Fibroblast of skin of left quadriceps (primary cell): ENCODE results near the gene SLC27A2.
A peak's percentile ranks its signal among the peaks of the same experiment; 100 is the strongest.

Experiments
- DNase-seq, 2 experiments: peaks; one replicate each; pipeline ENCODE4 v3.0.0-alpha.2; 2013; ENCODE audit warnings: low read depth in 2 of 2

The SLC27A2 gene

GRCh38 chr15:50190723-50191122 is 8.7 kb downstream of the SLC27A2 start:
- no peak for DNase-seq

- DNase-seq, result no peak
These were observed 10.2 kb downstream of the SLC27A2 start for GRCh38 chr15:50192164-50192563.

GRCh38 chr15:50192926-50193620 is 11.1 kb downstream of the SLC27A2 start:
- DNase-seq, result no peak

GRCh38 chr15:50202003-50202402 is 20.0 kb downstream of the SLC27A2 start:
- no peak for DNase-seq

DNA sequence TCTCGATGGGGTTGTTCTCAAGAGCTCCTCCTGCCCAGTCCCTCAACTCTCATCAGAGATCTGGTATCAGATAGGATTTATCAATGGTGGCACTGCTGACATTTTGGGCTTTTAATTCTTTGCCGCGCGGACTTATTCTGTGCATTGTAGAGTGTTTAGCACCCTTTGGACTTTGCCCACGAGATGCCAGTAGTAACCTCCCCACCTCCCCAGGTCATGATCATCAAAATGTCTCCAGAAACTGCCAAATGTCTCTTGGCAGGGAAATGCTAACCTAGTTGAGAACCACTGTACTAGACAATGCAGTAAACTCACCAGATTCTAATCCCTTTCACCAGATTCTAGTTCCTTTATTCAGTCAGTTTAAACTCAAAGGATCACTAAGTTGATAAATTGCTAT is 24.0 kb downstream of the SLC27A2 start:
- no peak for DNase-seq

DNA sequence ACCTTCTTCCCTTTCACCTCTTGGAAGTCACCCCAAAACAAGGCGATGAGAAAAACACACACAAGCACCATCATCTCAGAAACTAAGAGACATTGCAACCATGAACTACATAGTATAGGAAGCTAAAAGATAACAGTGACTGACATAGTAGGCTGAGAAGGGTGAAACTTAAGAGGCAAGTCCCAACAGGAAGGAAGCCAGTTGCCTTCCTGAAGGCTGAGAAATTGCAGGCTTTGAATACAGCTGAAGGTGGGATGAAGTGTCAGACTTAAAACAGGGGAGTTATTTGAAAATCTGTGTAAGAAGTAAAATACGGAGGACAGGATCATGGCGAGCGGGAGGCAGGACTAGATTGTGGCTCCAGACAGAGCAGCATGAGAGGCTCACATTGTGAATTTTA is 27.8 kb downstream of the SLC27A2 start:
- DNase-seq, result no peak

DNA sequence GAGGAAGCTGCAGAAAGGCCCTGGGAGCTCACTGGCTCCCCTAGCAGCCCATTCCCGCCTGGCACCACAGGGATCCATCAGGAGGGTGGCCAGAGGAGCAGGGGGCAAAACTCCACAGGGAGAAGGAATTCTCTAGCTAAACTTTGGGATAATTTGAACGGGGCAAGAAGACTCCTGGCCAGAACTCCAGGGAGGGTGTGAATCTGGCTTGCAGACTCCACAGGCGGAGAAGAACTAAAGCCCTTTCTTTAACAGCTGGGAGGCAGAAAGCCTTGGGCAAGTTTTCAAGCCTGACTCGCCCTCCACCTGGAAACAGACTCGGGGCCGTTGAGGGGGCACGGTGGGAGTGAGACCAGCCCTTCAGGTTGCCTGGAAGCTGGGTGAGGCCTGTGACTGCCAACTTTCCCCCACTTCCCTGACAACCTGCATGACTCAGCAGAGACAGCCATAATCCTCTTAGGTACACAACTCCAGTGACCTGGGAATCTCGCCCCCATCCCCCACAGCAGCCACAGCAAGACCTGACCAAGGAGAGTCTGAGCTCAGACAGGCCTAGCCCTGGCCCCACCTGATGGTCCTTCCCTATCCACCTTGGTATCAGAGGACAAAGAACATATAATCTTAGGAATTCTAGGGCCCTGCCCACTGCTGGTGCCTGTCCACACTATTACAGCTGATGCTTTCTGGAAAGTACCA is 28.6 kb downstream of the SLC27A2 start:
- no peak for DNase-seq

DNA sequence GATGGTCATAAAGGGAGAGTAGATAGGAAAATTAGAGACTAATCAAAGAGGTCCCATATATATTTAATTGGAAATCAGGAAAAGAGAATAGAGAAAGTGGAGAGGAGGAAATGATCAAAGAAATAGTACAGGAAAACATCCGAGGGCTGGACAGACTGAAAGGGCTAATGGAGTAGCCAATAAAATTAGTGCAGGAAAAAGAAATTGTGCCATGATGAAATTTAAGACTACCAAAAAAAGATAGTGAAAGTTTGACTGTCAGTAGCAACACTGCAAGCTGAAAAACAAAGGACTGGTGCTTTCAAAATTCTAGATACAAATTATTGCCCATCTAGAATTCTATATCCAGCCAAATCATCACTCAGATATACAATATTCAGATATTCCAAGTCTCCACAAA is 36.3 kb downstream of the SLC27A2 start:
- no peak for DNase-seq

DNA sequence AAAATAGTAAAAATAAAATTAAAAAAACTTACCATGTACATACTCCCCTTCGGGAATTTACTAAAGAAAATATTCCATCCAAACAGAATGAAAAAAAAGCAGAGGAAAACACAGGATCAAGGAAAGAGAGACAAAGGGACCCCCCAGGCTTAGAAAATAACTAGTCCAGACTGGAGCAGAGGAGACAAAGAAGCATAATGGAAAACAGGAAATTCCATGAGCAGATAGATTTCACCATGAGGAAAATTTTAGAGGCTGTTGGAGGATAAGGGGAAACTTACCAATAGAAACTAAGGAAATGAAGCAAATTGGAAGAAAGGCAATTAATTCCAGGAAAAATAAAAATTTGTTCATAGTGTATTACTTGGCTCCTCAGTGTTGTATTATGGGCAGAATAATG is 36.7 kb downstream of the SLC27A2 start:
- no peak for DNase-seq

DNA sequence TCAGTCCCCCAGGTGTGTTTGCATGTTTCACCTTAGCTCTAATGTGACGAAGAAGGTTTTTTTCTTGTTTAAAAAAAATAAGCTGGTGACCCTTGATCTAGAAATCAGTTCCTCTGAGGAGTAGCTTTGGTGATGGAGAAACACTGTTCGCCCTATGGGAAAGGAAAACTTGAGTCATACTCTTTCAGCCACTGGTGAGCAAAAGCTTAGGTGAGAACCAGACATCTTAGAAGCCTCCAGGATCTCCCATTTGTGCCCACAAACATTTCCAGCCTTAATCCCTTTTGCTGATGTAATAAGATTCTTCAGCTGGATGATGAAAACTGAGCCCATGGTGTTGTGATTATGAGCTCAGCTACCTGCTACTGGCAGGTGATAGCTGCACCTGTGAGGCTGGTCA is 37.8 kb downstream of the SLC27A2 start:
- DNase-seq, result no peak

DNA sequence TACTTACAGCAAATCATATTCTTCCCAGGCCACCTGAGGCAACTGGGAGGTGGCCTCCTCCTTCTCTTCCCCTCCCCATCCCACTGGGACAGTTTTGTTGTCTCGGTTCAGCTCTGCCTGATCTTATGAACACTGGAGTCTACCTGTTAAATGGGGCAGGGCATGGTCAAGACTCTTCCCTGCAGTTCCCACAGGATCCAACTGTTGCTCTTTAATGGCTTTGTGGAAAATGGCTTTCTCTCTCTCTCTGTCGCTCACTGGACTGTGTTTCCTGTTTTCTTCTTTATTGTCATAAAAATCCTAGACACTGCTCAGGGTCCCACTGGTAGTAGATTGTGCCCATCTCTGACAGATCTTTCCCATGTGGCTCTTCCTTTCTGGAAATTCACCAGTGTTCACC is 40.2 kb downstream of the SLC27A2 start:
- DNase-seq, result no peak

DNA sequence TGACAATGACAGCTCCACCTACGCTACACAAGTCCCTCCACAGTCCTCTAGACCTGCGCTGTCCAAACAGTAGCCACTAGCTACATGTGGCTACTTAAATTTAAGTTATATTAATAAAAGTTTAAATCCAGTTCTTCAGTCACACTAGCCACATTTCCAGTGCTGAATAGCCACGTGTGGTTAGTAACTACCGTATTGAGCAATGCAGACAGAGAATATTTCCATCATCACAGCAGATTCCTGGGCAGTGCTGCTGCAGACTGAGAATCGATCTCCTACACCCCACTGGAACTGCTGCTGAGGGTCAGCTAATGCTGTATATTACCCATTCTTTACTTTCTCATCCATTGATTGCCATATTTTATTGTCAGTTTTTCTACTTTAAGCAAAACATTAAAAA is 42.6 kb downstream of the SLC27A2 start:
- no peak for DNase-seq

DNA sequence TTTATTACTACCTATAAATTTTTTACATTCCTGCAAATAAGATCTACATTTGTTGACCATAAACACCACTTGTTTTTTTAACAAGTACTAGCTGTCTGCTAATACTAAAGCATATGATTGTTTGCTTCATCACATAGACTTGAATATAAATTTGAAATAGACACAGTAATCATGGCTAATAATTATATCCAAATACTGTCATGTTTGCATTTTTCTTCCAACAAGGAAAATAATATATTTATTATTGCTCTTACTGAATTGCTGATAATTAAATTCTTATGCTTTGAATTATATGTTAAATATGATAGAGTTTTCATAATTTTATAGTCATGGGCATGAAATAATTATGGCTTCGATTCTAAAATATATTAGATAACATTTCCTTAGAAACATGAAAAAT is 43.1 kb downstream of the SLC27A2 start:
- no peak for DNase-seq

- DNase-seq, result no peak
These were observed 43.9 kb downstream of the SLC27A2 start for GRCh38 chr15:50225938-50226337.

DNA sequence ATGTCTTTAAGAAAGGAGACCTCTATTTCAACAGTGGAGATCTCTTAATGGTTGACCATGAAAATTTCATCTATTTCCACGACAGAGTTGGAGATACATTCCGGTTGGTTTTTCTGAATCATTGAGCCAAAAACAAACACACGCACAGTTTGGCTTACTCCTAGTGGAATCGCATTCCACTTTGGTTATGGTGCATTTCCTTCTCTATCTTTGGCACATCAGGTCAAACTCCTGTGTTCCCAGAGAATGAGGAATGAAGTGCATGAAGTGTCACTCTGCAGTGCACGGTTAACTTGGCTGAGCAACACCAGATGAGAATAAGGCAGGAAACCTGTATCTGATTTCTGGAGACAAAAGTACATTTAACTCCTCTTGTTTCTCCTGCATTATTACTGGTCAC is 45.1 kb downstream of the SLC27A2 start:
- peak in 1 of 2 experiments; percentile 15 for DNase-seq

DNA sequence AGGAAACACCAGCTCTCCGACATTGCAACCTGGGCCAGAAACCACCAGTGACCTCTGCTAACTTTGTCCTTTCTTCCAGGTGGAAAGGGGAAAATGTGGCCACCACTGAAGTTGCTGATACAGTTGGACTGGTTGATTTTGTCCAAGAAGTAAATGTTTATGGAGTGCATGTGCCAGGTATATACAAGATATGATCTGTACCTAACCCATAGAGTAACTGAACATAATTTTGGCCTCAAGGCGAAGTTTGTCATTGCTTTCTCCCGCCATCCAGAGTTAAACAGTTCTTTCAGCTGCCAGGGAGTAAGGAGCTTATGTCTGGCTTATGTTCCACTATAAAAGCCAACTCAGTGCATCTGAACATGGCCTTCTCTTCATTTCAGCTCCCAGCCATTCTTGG is 46.9 kb downstream of the SLC27A2 start:
- no peak for DNase-seq

GRCh38 chr15:50229336-50229735 is 47.3 kb downstream of the SLC27A2 start:
- DNase-seq, result no peak

- DNase-seq, result no peak
These were observed 49.8 kb downstream of the SLC27A2 start for GRCh38 chr15:50231761-50232160.

- DNase-seq, result no peak
These were observed 50.8 kb downstream of the SLC27A2 start for GRCh38 chr15:50232791-50233190.

- DNase-seq, result no peak
These were observed 51.3 kb downstream of the SLC27A2 start for GRCh38 chr15:50233192-50233736.

GRCh38 chr15:50234764-50235163 is 52.8 kb downstream of the SLC27A2 start:
- DNase-seq, result no peak

DNA sequence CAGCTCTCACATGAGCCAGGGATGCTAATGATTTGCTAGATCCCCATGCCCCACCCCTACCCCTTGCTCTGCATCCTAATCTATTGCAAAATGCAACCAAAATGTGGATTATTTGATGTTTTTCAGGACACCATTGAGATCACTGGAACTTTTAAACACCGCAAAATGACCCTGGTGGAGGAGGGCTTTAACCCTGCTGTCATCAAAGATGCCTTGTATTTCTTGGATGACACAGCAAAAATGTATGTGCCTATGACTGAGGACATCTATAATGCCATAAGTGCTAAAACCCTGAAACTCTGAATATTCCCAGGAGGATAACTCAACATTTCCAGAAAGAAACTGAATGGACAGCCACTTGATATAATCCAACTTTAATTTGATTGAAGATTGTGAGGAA is 53.8 kb downstream of the SLC27A2 start:
- no peak for DNase-seq

DNA sequence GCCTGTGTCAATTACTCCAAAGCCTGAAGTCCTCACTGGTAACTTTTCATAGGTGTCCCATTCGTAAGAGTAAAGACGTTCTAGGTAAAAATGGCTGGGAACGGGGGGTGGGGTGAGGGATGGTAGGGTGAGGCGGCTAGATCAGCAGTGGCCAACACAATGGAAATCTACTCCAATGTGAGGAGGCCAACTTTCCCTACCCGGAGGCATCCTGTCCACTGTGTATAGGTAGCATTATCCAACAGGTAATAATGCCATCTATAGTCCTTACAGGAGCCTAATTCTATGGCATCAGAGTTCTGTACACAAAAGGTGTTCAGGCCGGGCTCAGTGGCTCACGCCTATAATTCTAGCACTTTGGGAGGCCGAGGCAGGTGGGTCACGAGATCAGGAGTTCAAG is 54.4 kb downstream of the SLC27A2 start:
- no peak for DNase-seq
